Tibial nerve (tissue), 4 donors: ENCODE data around the gene SLC25A21.

Source experiments
- EP300 ChIP-seq, 2 donors: sonication (generic); formaldehyde crosslinking; IDR thresholded peaks; one replicate each; pipeline ENCODE4 v1.6.1; 2017; ENCODE audit warnings: antibody characterized with exemption in 2 of 2, mild to moderate bottlenecking in 1 of 2
- POLR2A ChIP-seq, 2 donors: fragments of 450-650 bp; IDR thresholded peaks; one replicate each; pipeline ENCODE4 v1.6.1; 2017; ENCODE audit warnings: antibody characterized with exemption in 2 of 2, mild to moderate bottlenecking in 2 of 2, moderate library complexity in 2 of 2
- TF ChIP-seq, protein P1 (sequence below), 5 experiments: fragments of 200-600 bp in 3 of 5; fragments of 450-650 bp in 2 of 5; sonication (generic) in 3 of 5; IDR thresholded peaks; one replicate each; pipeline ENCODE4 v1.5.1; 2016 to 2019; ENCODE audit warnings: antibody characterized with exemption in 5 of 5, mild to moderate bottlenecking in 3 of 5, moderate library complexity in 2 of 5

GRCh38 chr14:36870776-36871175, 301.6 kb downstream of the SLC25A21 start:
- TF ChIP-seq, protein P1, sequence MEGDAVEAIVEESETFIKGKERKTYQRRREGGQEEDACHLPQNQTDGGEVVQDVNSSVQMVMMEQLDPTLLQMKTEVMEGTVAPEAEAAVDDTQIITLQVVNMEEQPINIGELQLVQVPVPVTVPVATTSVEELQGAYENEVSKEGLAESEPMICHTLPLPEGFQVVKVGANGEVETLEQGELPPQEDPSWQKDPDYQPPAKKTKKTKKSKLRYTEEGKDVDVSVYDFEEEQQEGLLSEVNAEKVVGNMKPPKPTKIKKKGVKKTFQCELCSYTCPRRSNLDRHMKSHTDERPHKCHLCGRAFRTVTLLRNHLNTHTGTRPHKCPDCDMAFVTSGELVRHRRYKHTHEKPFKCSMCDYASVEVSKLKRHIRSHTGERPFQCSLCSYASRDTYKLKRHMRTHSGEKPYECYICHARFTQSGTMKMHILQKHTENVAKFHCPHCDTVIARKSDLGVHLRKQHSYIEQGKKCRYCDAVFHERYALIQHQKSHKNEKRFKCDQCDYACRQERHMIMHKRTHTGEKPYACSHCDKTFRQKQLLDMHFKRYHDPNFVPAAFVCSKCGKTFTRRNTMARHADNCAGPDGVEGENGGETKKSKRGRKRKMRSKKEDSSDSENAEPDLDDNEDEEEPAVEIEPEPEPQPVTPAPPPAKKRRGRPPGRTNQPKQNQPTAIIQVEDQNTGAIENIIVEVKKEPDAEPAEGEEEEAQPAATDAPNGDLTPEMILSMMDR (IDR thresholded peaks at IDR 0.05): no peak
- TF ChIP-seq POLR2A (IDR thresholded peaks at IDR 0.05) (no peak), EP300 (IDR thresholded peaks at IDR 0.05) (no peak)
